ENCODE data around the gene NINJ1. TPM values are rescaled to one million over a fixed set of nuclear protein-coding genes. Genes with fewer than 3 reads are reported as not detected.
"Not testable (repeated sequence)": the region's sequence is repeated elsewhere in the genome, so short reads cannot be mapped to it uniquely, and the experiment has no call there.

NINJ1 gene
- total RNA-seq, 1 donor from 2014 or later, result 103 TPM

DNA sequence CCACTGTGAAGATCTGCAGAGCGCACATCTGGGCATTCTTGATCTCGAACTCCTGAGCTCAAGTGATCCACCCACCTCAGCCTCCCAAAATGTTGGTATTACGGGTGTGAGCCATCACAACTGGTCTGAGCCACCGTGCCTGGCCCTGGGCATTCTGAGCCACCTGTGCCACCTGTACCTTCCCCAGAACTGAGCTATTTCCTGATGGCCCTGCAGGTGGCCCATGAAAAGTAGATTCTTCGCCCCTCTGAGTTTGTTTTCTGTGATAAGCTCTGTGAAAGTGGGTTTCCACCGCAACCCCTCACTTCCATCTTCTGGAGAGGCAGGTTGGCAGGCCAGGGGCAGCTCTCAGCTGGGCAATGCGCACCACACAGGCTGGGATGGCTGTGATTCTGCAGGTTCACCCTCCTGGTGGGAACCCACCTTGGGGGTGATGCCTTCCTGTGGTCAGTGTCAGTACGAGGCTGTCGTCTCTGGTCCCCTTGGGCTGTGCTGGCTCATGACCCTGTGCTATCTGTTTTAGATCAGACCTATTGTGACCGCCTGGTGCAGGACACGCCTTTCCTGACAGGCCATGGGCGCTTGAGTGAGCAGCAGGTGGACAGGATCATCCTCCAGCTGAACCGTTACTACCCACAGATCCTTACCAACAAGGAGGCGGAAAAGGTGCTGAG is 26.8 kb downstream of the NINJ1 start:
- Mint-ChIP-seq H3K9me3 (peaks cover 13% of the 10 kb centered on the region), H3K27ac (no peak overlapping the region), H3K27me3 (no peaks in the 10 kb centered on the region), H3K36me3 (ENCODE audit: low read depth) (peaks cover 33% of the 10 kb centered on the region), H3K4me1 (peaks cover 46% of the 10 kb centered on the region), H3K4me3 (no peak overlapping the region)
- intact Hi-C loops (cut with micrococcal nuclease), result no loop called here
- DNase-seq, result no peak

- no peak for DNase-seq
- no peak overlapping the region for H3K27ac Mint-ChIP-seq
- H3K36me3 Mint-ChIP-seq (ENCODE audit: low read depth), result peaks cover 35% of the 10 kb centered on the region
- H3K27me3 Mint-ChIP-seq, result no peaks in the 10 kb centered on the region
- intact Hi-C loops (cut with micrococcal nuclease), result no loop called here
- peaks cover 46% of the 10 kb centered on the region for H3K4me1 Mint-ChIP-seq
- H3K4me3 Mint-ChIP-seq, result no peak overlapping the region
- peaks cover 13% of the 10 kb centered on the region for H3K9me3 Mint-ChIP-seq
These were observed 28.4 kb downstream of the NINJ1 start for GRCh38 chr9:93105620-93106019.

DNA sequence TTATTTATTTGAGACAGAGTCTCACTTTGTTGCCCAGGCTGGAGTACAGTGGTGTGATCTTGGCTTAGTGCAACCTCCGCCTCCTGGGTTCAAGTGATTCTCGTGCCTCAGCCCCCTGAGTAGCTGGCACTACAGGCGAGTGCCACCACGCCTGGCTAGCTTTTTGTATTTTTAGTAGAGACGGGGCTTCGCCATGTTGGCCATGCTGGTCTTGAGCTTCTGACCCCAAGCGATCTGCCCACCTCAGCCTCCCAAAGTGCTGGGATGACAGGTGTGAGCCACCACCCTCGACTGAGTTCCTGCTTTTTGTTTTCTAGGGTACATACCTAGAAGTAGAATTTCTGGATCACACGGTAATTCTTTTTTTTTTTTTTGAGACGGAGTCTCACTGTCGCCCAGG is 33.0 kb downstream of the NINJ1 start:
- H3K27ac Mint-ChIP-seq; intact Hi-C loops (cut with micrococcal nuclease); H3K27me3 Mint-ChIP-seq; DNase-seq; H3K4me3 Mint-ChIP-seq: not testable (repeated sequence)
- peaks cover 34% of the 10 kb centered on the region for H3K36me3 Mint-ChIP-seq (ENCODE audit: low read depth)
- H3K4me1 Mint-ChIP-seq, result peaks cover 47% of the 10 kb centered on the region
- H3K9me3 Mint-ChIP-seq, result peaks cover 13% of the 10 kb centered on the region

DNA sequence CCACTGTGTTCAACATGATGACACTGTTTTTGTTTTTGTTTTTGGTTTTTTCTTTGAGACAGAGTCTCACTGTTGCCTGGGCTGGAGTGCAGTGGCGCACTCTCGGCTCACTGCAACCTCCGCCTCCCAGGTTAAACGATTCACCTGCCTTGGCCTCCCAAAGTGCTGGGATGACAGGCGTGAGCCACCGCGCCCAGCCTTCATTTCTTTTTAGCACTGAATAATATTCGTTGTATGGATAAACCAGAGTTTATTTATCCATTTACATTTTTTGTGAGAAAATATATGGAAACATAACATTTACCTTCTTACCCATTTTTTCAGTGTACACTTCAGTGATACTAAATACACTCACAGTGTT is 33.8 kb downstream of the NINJ1 start:
- no peak for DNase-seq
- Mint-ChIP-seq H3K36me3 (ENCODE audit: low read depth) (peaks cover 31% of the 10 kb centered on the region), H3K4me1 (peaks cover 43% of the 10 kb centered on the region), H3K27me3 (no peaks in the 10 kb centered on the region), H3K4me3 (no peak overlapping the region), H3K27ac (peak overlapping the region; percentile 14), H3K9me3 (peaks cover 13% of the 10 kb centered on the region)
- intact Hi-C loops (cut with micrococcal nuclease), result no loop called here

DNA sequence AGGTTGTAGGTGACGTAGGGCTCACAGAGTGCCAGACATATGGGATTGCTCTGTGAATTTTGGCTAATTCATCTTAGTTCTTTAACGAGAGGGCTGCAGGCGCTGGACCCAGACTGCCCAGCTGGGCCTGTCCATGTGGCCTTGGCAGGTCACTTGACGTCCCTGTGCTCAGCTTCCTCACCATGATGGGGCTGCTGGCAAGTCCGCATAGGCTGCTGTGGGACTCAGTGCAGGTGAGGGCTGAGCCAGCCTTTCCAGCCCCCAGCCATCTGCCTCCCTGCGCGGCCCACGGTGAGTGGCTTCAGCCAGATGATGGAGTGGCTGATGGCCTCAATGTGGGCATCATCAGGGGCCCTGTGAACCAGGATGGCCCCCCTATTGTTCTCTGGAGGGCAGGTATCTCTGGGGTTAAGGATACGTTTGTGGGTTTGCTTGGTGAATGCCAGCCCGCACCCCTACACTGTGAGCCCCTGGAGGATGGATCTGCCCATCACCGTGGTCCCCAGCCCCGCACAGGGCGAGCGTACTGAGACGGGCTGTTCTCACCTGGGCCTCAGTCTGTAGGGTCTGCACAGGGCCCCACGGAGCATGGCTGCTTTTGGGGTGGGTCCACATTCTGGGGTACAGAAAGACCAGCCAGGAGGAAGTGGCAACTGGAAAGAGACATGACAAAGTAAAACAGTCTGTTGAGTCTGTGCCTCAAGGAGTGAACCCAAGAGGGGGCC is 34.3 kb downstream of the NINJ1 start:
- no peaks in the 10 kb centered on the region for H3K27me3 Mint-ChIP-seq
- H3K4me1 Mint-ChIP-seq, result peaks cover 42% of the 10 kb centered on the region
- peaks cover 26% of the 10 kb centered on the region for H3K36me3 Mint-ChIP-seq (ENCODE audit: low read depth)
- intact Hi-C loops (cut with micrococcal nuclease), result no loop called here
- DNase-seq, result no peak
- peak overlapping the region; percentile 90 for H3K4me3 Mint-ChIP-seq
- peak overlapping the region; percentile 22 for H3K27ac Mint-ChIP-seq
- H3K9me3 Mint-ChIP-seq, result peaks cover 9% of the 10 kb centered on the region

DNA sequence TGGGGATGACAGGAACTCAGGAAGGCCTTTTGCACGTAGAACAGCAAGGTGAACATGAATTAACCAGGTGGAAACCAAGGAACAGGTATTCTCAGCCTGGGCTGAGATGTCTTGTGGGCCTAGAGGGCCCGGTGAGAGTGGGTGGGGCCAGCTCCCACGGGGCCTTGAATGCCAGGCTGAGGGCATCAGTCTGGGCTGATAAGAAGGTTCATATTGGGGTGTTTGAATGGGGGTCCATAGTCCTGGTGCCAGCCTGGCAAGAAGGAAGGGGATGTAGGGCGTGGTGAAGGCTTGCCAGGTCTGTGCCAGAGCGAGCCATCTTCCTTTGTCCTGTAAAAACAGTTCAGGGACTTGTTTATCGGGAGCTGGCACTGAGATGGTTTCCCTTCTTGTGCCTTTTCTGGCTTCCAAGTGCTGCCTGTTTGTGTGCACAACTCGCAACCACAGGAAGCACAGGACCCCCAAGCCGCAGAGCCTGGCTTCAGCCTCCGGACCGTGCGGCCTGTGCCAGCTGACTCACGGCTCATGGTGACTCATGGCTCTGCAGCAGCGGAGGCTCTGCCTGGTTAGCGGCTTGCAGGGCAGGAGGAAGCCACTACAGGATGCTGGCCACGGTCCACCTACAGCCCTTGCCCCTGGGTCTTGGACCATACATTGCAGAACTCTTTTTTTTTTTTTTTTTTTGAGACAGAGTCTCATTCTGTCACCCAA is 35.7 kb downstream of the NINJ1 start:
- H3K27me3 Mint-ChIP-seq, result no peaks in the 10 kb centered on the region
- intact Hi-C loops (cut with micrococcal nuclease), result loop anchor here (1.0 kb wide), 1 partner anchor 10 kb away; no protein-coding TSS in a partner anchor
- peaks cover 50% of the 10 kb centered on the region for H3K4me1 Mint-ChIP-seq
- peak overlapping the region; percentile 89 for H3K27ac Mint-ChIP-seq
- peak overlapping the region; percentile 90 for H3K4me3 Mint-ChIP-seq
- H3K36me3 Mint-ChIP-seq (ENCODE audit: low read depth), result peaks cover 16% of the 10 kb centered on the region
- peak; percentile 86 for DNase-seq
- H3K9me3 Mint-ChIP-seq, result peaks cover under 1% of the 10 kb centered on the region

DNA sequence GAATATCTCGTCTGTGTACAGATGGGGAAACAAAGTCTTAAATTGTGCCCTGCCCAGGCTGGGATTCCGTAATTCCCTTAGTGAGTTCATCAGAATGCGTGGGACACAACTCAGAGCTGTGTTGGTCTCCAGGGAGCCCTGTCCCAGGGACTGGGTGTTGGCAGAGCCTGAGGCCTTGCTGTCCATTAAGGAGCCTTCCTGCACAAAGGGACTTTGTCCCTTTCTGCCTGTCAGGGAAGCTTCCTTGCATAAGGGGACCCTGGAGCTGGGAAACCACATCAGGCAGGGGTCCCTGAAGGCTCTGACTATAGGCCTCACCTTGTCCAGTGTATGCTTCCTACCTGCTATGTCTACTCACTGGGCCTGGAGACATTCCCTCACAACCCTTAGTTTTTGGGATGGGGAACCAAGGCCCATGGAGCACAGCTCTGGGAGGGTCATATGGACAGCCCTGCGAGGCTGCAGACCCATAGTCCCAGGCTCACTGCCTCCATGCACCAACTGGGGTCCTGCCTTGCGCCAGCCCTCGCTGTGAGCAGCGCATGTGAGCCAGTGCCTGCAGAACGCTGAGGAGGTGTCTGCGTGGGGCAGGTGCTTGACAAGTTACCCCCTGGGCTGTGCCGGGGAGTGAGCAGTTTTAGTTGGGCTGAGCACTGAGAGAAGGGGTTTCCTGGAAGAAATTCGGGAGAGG is 36.4 kb downstream of the NINJ1 start:
- Mint-ChIP-seq H3K4me1 (peaks cover 54% of the 10 kb centered on the region), H3K36me3 (ENCODE audit: low read depth) (peaks cover 14% of the 10 kb centered on the region), H3K27ac (peak overlapping the region; percentile 89), H3K27me3 (no peaks in the 10 kb centered on the region), H3K9me3 (no peaks in the 10 kb centered on the region), H3K4me3 (peak overlapping the region; percentile 90)
- DNase-seq, result peak; percentile 72
- intact Hi-C loops (cut with micrococcal nuclease), result loop anchor here (1.0 to 2.0 kb wide), 3 partner anchors 11 to 469 kb away; partner anchors contain the start of gene BICD2

- Mint-ChIP-seq H3K4me1 (peaks cover 58% of the 10 kb centered on the region), H3K4me3 (peak overlapping the region; percentile 90), H3K27ac (peak overlapping the region; percentile 89), H3K27me3 (no peaks in the 10 kb centered on the region), H3K36me3 (ENCODE audit: low read depth) (peaks cover 13% of the 10 kb centered on the region), H3K9me3 (no peaks in the 10 kb centered on the region)
- intact Hi-C loops (cut with micrococcal nuclease), result loop anchor here (1.0 to 2.0 kb wide), 3 partner anchors 37 to 470 kb away; partner anchors contain the start of genes BICD2 and NINJ1
- DNase-seq, result peak; percentile 73
These were observed 37.2 kb downstream of the NINJ1 start for GRCh38 chr9:93096811-93097382.

DNA sequence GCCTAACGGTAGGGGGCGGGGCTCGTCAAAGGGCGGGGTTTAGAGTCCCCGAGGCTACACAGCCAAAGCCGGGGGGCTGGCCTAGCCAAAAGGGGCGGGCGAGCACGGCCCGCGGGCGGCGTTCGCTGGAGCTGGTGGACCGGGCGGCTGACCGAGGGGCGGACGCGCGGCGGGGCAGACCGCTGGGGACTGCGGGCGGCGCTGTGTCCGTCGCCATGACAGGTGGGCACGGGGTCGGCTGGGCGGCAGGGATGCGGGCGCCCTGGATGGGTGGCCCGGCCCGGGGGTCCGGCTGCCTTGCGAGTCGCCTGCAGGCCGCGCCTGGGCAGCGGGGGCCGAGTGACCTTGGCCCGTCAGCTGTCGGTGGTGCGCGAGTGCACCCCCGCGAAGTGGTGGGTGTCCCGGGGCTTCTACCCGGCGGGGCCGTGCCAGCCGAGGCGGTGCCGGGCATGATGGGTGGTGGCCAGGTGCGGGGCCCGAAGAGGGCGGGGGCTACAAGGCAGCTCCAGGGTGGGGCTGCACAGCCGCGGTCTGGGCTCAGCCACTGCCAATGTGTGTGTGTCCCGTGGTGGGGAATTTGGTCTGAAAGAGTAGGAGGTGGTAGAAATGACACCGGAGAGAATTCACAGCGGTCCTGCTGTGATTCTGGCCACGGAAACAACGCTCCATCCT is 37.8 kb downstream of the NINJ1 start, which contains the start of gene CARD19:
TSS of gene CARD19 (plus strand) at position 87 of the 672 bp plus-strand sequence. CDS start at position 216, 129 bp downstream.
- peaks cover 14% of the 10 kb centered on the region for H3K36me3 Mint-ChIP-seq (ENCODE audit: low read depth)
- H3K9me3 Mint-ChIP-seq, result peaks cover 1% of the 10 kb centered on the region
- no peaks in the 10 kb centered on the region for H3K27me3 Mint-ChIP-seq
- peak; percentile 87 for DNase-seq
- H3K4me1 Mint-ChIP-seq, result peaks cover 63% of the 10 kb centered on the region
- peak within 1 kb of the TSS; percentile 90 for H3K4me3 Mint-ChIP-seq
- peak within 1 kb of the TSS; percentile 98 for H3K27ac Mint-ChIP-seq
- intact Hi-C loops (cut with micrococcal nuclease), result loop anchor here (1.0 to 2.0 kb wide), 3 partner anchors 38 to 471 kb away; partner anchors contain the start of genes BICD2 and NINJ1

- peak overlapping the region; percentile 79 for H3K4me3 Mint-ChIP-seq
- H3K36me3 Mint-ChIP-seq (ENCODE audit: low read depth), result peaks cover 16% of the 10 kb centered on the region
- peaks cover 65% of the 10 kb centered on the region for H3K4me1 Mint-ChIP-seq
- peaks cover 5% of the 10 kb centered on the region for H3K9me3 Mint-ChIP-seq
- intact Hi-C loops (cut with micrococcal nuclease), result loop anchor here (1.0 to 2.0 kb wide), 7 partner anchors 31 to 471 kb away; partner anchors contain the start of genes BICD2, FAM120AOS and NINJ1
- peak overlapping the region; percentile 98 for H3K27ac Mint-ChIP-seq
- peak; percentile 100 for DNase-seq
- H3K27me3 Mint-ChIP-seq, result no peaks in the 10 kb centered on the region
These were observed 38.6 kb downstream of the NINJ1 start for GRCh38 chr9:93095205-93096130.

DNA sequence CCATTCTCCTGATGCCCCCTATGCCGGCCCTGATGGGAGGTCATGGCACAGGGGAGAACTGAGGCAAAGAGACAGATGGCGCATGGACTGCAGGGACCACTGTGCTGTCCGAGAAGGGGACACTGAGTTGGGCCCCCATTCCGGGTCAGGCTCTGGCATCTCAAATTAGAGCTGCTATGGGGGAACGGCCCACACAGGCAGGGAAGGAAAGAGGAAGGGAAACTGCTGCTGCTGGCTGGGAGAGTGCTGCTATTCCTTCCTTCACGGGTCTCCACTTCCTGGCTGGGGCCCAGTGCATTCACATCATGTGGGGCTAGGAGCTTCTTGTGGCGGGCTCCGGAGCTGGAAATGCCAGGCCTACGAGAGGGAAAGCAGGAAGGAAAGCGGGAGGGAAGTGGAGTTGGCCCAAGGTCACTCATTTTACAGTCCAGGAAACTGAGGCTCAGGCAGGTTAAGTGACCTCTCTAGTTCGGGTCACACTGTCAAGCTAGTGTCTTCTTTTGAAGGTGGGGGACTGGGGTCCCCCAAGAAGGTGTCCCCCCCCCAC is 39.3 kb downstream of the NINJ1 start:
- DNase-seq, result peak; percentile 75
- intact Hi-C loops (cut with micrococcal nuclease), result loop anchor here (1.0 kb wide), 4 partner anchors 30 to 359 kb away; partner anchors contain the start of gene FAM120AOS
- Mint-ChIP-seq H3K27ac (peak overlapping the region; percentile 98), H3K27me3 (no peaks in the 10 kb centered on the region), H3K4me3 (peak overlapping the region; percentile 79), H3K36me3 (ENCODE audit: low read depth) (peaks cover 22% of the 10 kb centered on the region), H3K9me3 (peaks cover 5% of the 10 kb centered on the region), H3K4me1 (peaks cover 66% of the 10 kb centered on the region)

All from activated CD4-positive, alpha-beta T cell treated with anti-CD3 and anti-CD28 coated beads, Interleukin-2, amount 10 ng/mL, durations not matched to agents 24 days and 14 days (primary cell).